ENCODE data around the gene UHRF2.
A peak's percentile ranks its signal among the peaks of the same experiment; 100 is the strongest.
"Not testable (repeated sequence)": the region's sequence is repeated elsewhere in the genome, so short reads cannot be mapped to it uniquely, and the experiment has no call there.

The UHRF2 gene, protein sequence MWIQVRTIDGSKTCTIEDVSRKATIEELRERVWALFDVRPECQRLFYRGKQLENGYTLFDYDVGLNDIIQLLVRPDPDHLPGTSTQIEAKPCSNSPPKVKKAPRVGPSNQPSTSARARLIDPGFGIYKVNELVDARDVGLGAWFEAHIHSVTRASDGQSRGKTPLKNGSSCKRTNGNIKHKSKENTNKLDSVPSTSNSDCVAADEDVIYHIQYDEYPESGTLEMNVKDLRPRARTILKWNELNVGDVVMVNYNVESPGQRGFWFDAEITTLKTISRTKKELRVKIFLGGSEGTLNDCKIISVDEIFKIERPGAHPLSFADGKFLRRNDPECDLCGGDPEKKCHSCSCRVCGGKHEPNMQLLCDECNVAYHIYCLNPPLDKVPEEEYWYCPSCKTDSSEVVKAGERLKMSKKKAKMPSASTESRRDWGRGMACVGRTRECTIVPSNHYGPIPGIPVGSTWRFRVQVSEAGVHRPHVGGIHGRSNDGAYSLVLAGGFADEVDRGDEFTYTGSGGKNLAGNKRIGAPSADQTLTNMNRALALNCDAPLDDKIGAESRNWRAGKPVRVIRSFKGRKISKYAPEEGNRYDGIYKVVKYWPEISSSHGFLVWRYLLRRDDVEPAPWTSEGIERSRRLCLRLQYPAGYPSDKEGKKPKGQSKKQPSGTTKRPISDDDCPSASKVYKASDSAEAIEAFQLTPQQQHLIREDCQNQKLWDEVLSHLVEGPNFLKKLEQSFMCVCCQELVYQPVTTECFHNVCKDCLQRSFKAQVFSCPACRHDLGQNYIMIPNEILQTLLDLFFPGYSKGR

DNA sequence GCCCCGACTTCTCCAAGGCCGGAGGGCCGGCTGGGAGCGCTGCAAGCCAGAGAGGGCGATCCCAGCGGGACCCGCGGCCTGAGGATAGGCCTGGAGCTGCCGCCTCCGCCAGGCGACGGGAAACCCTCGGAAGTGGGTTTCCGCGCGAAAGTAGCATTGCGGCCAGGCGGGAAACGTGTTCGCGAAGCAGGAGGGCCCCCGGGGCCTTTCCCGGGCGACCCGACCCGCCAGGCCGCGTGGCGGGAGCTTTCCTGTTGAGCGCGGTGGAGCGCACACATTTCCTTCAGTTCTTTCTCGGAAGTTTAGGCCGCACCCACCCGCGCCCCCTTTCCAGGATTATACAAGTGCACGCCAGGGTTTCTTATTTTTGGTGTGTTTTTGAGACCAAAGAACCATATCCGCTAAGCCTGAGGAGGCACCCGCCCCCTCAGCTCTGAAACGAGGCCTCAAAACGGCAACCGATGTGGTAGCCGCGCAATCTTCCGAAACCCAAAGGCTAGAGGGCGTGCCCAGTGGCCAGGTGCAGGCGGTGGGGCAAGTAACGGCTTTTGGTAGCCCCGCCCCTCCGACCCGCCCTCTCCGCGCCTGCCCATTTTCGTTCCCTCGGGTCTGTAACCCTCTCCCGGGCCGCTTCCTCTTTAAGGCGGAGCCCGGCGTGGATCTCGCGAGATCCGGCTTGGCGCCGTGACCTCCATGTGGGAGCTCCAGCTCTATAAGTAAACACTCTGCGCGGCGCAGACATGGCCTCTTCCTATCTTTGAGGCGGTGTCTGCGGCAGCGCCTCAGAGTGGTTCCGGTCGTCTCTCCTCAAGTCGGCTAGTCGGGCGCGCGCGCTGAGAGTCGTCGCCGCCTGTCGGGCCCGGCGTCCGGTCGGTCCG, at the start of gene UHRF2:
Gene UHRF2, plus strand, starts transcription at position 713 of the 878 bp plus-strand sequence. CDS start 292 bp downstream, outside the sequence.
- peak within 1 kb of the TSS; percentile 96 for H3K4me3 ChIP-seq (ENCODE audit: low read depth, low read length)
- peak; percentile 98 for DNase-seq (ENCODE audit: low read depth)
- TF ChIP-seq CTCF (IDR thresholded peaks at IDR 0.05; ENCODE audit: low read depth, low read length, missing control alignments): no peak

DNA sequence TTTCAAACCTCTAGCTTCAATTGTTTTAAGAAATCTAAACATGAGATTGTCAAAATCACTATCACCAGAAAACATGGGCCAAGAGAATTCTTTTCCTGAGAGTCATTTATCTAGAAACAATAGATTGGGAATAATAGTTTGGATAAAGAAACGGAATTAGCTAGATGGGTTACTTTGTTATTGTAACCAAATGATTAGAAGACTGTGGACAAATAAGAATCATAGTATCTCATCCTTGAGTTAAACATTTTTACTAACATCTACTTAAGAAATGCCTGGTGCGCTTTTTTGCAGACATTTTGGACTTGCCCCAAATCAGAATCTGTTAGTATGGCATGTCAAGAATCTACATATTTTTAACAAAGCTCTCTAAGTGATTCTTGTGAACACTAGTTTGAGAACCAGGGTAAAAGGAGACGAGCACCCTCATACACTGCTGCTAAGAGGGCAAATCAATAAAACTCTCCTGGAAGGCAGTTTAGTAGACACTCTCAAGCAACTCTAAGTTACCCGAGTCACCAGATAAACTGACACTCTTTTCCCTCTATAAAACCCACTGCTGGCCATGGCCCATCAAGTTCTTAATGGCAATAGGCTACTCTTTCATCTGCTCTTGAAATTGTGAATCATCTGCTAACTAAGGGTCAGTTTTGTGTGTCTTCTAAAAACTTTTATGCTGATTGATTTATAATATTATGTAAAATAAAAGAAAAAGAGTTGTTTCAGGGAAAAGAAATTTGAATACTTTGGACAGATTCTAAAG, 45.7 kb upstream of the UHRF2 start:
- H3K4me3 ChIP-seq (ENCODE audit: low read depth, low read length): no peak overlapping the region
- no peak for DNase-seq (ENCODE audit: low read depth)
- TF ChIP-seq CTCF (IDR thresholded peaks at IDR 0.05; ENCODE audit: low read depth, low read length, missing control alignments): no peak

DNA sequence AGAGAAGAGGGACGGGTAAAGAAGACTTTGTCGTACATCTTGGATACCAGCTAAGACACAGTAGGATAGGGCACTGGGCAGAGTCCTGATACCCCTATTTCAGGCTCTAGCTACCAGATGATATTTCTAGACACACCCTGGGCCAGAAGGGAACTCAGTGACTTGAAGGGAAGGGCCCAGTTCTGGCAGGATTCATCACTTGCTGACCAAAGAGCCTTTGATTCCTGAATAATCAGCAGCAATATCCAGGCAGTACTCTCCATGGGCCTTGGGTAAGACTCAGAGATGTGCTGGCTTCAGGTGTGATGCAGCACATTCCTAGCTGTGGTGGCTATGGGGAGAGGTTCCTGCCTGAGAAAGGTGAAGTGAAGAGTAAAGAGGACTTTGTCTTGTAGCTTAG, 44.2 kb upstream of the UHRF2 start:
- no peak for DNase-seq (ENCODE audit: low read depth)
- no peak overlapping the region for H3K4me3 ChIP-seq (ENCODE audit: low read depth, low read length)
- TF ChIP-seq CTCF (IDR thresholded peaks at IDR 0.05; ENCODE audit: low read depth, low read length, missing control alignments): no peak

DNA sequence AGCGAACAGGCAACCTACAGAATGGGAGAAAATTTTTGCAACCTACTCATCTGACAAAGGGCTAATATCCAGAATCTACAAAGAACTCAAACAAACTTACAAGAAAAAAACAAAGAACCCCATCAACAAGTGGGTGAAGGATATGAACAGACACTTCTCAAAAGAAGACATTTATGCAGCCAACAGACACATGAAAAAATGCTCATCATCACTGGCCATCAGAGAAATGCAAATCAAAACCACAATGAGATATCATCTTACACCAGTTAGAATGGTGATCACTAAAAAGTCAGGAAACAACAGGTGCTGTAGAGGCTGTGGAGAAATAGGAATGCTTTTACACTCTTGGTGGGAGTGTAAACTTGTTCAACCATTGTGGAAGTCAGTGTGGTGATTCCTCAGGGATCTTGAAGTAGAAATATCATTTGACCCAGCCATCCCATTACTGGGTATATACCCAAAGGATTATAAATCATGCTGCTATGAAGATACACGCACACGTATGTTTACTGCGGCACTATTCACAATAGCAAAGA, 31.5 kb upstream of the UHRF2 start:
- not testable (repeated sequence) for DNase-seq (ENCODE audit: low read depth); H3K4me3 ChIP-seq (ENCODE audit: low read depth, low read length)

DNA sequence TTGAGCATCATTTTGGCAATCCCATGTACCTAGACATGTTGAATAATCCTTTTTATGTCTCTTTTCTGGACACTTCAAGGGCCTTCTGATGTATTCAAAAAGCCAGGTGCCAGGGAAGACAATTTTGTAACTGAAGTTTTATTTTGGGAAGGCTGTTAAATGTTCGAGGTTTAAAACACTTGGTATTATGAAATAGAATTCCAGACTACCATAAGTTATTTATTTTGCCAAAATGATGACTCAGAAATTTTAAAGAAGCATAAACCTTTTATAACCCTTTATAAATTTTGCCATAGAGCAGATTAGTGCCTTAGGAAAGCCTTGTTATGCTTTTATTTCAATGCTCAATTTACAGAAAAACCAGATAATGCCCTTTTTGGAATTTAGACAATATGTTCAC, 30.3 kb upstream of the UHRF2 start:
- no peak for DNase-seq (ENCODE audit: low read depth)
- no peak overlapping the region for H3K4me3 ChIP-seq (ENCODE audit: low read depth, low read length)
- no peak for TF ChIP-seq CTCF (IDR thresholded peaks at IDR 0.05; ENCODE audit: low read depth, low read length, missing control alignments)

- DNase-seq (ENCODE audit: low read depth): no peak
- no peak for TF ChIP-seq CTCF (IDR thresholded peaks at IDR 0.05; ENCODE audit: low read depth, low read length, missing control alignments)
- no peak overlapping the region for H3K4me3 ChIP-seq (ENCODE audit: low read depth, low read length)
Measured at GRCh38 chr9:6383551-6384225, 29.3 kb upstream of the UHRF2 start.

Measured in GM12864 (cell line).